Frontal cortex (tissue), 4 donors: ENCODE data around the gene BICRA. TPM values are rescaled to one million over a fixed set of nuclear protein-coding genes. Genes with fewer than 3 reads are reported as not detected.
"Not testable (repeated sequence)": the region's sequence is repeated elsewhere in the genome, so short reads cannot be mapped to it uniquely, and the experiment has no call there.

ENCODE experiments used
- DNase-seq, 2 donors: peaks; one replicate each; pipeline ENCODE4 v3.0.0; 2012; ENCODE audit warnings: low spot score in 2 of 2
- FAIRE-seq: peaks from 2 replicates; lab custom pipeline; 2012; peaks lifted over from hg19 to GRCh38; lab: Jason Lieb, UNC
- total RNA-seq: library from RNA; depleted of rRNA; stranded (reverse); fragments of >200 nt; gene quantifications from one replicate; pipeline ENCODE4 v1.2.3, GENCODE V29; 2014
- donor health status: control.
- donor health status: control.
- donor health status: control.

Gene BICRA
- total RNA-seq, 1 donor from 2014 or later: 4.1 TPM

GRCh38 chr19:47703301-47703700 lies 94.4 kb downstream of the BICRA start:
- FAIRE-seq (no peak), DNase-seq (no peak)

- DNase-seq (no peak), FAIRE-seq (no peak)
Measured at GRCh38 chr19:47704024-47704423, 95.1 kb downstream of the BICRA start.

GRCh38 chr19:47704656-47705055 lies 95.7 kb downstream of the BICRA start:
- FAIRE-seq: no peak

GRCh38 chr19:47707135-47707925 lies 98.4 kb downstream of the BICRA start:
- FAIRE-seq (no peak), DNase-seq (peak in 1 of 2 donors; percentile 56)

More at GRCh38 chr19:47704656-47705055, 95.7 kb downstream of the BICRA start:
- DNase-seq: no peak

- no peak for FAIRE-seq
- DNase-seq: no peak
Measured at GRCh38 chr19:47711652-47712242, 102.8 kb downstream of the BICRA start.

GRCh38 chr19:47713046-47714021 lies 104.4 kb downstream of the BICRA start, which contains the start of gene EHD2:
Gene EHD2, plus strand, starts transcription at chr19:47713422. Its CDS starts 3,191 bp downstream, at chr19:47716613.
- no peak for FAIRE-seq
- DNase-seq: peak; percentile 75 to 81

- FAIRE-seq (no peak), DNase-seq (no peak)
Measured at GRCh38 chr19:47714339-47714738, 105.4 kb downstream of the BICRA start.

- not testable (repeated sequence) for FAIRE-seq
Measured at GRCh38 chr19:47714855-47715254, 105.9 kb downstream of the BICRA start.

GRCh38 chr19:47716270-47716937 lies 107.5 kb downstream of the BICRA start:
- no peak for DNase-seq
- FAIRE-seq: no peak

More at GRCh38 chr19:47714855-47715254, 105.9 kb downstream of the BICRA start:
- DNase-seq: not testable (repeated sequence)

GRCh38 chr19:47718415-47719046 lies 109.6 kb downstream of the BICRA start:
- FAIRE-seq: not testable (repeated sequence)

GRCh38 chr19:47719047-47719859 lies 110.3 kb downstream of the BICRA start:
- no peak for FAIRE-seq
- DNase-seq: peak in 1 of 2 donors; percentile 78

More at GRCh38 chr19:47718415-47719046, 109.6 kb downstream of the BICRA start:
- DNase-seq: not testable (repeated sequence)

GRCh38 chr19:47720669-47721422 lies 111.9 kb downstream of the BICRA start:
- DNase-seq: no peak
- FAIRE-seq: no peak

GRCh38 chr19:47723581-47723940 lies 114.6 kb downstream of the BICRA start:
- FAIRE-seq (no peak), DNase-seq (no peak)

- DNase-seq: no peak
Measured at GRCh38 chr19:47725759-47726401, 116.9 kb downstream of the BICRA start.

GRCh38 chr19:47726467-47726866 lies 117.5 kb downstream of the BICRA start:
- no peak for DNase-seq

More at GRCh38 chr19:47725759-47726401, 116.9 kb downstream of the BICRA start:
- no peak for FAIRE-seq

GRCh38 chr19:47728295-47728694 lies 119.4 kb downstream of the BICRA start:
- not testable (repeated sequence) for DNase-seq, FAIRE-seq

More at GRCh38 chr19:47726467-47726866, 117.5 kb downstream of the BICRA start:
- FAIRE-seq: no peak

GRCh38 chr19:47729468-47729798 lies 120.5 kb downstream of the BICRA start:
- DNase-seq: no peak
- FAIRE-seq: no peak
